Thoracic aorta (tissue), 2 donors: Measurements from ENCODE around the gene CLEC7A. TPM values are rescaled to one million over a fixed set of nuclear protein-coding genes. Genes with fewer than 3 reads are reported as not detected.
A peak's percentile ranks its signal among the peaks of the same experiment; 100 is the strongest.

Experiments
- ATAC-seq: fragments of 150-250 bp; one replicate; pipeline ENCODE4 v1.8.0; 2017; ENCODE audit warnings: low read depth; ENCODE audit not compliant: insufficient number of reproducible peaks, low FRiP score
- DNase-seq: peaks from one replicate; pipeline ENCODE4 v3.0.0-alpha.2; 2020; ENCODE audit warnings: low spot score
- H3K27ac ChIP-seq, 2 donors: fragments of 200-600 bp; sonication (generic); 1 replicate in 1 of 2; 2 replicates in 1 of 2; pipeline ENCODE4 v1.5.1; 2016; ENCODE audit warnings: mild to moderate bottlenecking in 2 of 2, moderate library complexity in 2 of 2
- H3K27me3 ChIP-seq: fragments of 200-600 bp; sonication (generic); replicated peaks from 2 replicates; pipeline ENCODE4 v1.6.0; 2016; ENCODE audit warnings: mild to moderate bottlenecking; ENCODE audit not compliant: insufficient read depth
- H3K36me3 ChIP-seq: fragments of 200-600 bp; sonication (generic); one replicate; pipeline ENCODE4 v1.5.1; 2016
- H3K4me1 ChIP-seq, 2 donors: fragments of 200-600 bp; sonication (generic); 1 replicate in 1 of 2; 2 replicates in 1 of 2; pipeline versions ENCODE4 v1.5.1 to v1.6.0; 2016; ENCODE audit warnings: low read depth in 2 of 2, mild to moderate bottlenecking in 1 of 2; ENCODE audit not compliant: control insufficient read depth in 1 of 2
- H3K4me3 ChIP-seq: fragments of 200-600 bp; sonication (generic); 2 replicates; pipeline ENCODE4 v1.5.1; 2016; ENCODE audit warnings: mild to moderate bottlenecking
- H3K9me3 ChIP-seq: fragments of 200-600 bp; sonication (generic); 2 replicates; pipeline ENCODE4 v1.5.1; 2016
- CTCF ChIP-seq: fragments of 200-600 bp; sonication (generic); IDR thresholded peaks from one replicate; pipeline ENCODE4 v1.5.1; 2019; ENCODE audit warnings: antibody characterized with exemption
- total RNA-seq, 2 donors: library from RNA; depleted of rRNA; stranded (reverse); fragments of >200 nt; gene quantifications; one replicate each; pipeline versions ENCODE4 v1.1.0 to v1.2.3, GENCODE V29; 2016

The CLEC7A gene
- total RNA-seq, 2 donors from 2014 or later, result 22.6 to 24.3 TPM

GRCh38 chr12:10154145-10154496 is 24.1 kb upstream of the CLEC7A start:
- Histone ChIP-seq H3K4me3 (peak overlapping the region; percentile 94), H3K36me3 (no peaks in the 10 kb centered on the region), H3K27ac (peak overlapping the region in 1 of 2 donors; percentile 56), H3K27me3 (no peaks in the 10 kb centered on the region), H3K9me3 (no peaks in the 10 kb centered on the region), H3K4me1 (peaks cover 6 to 7% of the 10 kb centered on the region in 2 donors)
- ATAC-seq (no peak), DNase-seq (no peak)
- TF ChIP-seq CTCF, result no peak

- ATAC-seq (peak; percentile 34), DNase-seq (peak; percentile 11)
- Histone ChIP-seq H3K9me3 (no peaks in the 10 kb centered on the region), H3K27me3 (no peaks in the 10 kb centered on the region), H3K4me3 (peak overlapping the region; percentile 94), H3K27ac (peak overlapping the region; percentile 56 to 58), H3K4me1 (peaks cover 6 to 7% of the 10 kb centered on the region in 2 donors), H3K36me3 (no peaks in the 10 kb centered on the region)
- peak; percentile 80 for TF ChIP-seq CTCF
Measured at GRCh38 chr12:10153271-10154144, 23.5 kb upstream of the CLEC7A start.

GRCh38 chr12:10151621-10152020 is 21.6 kb upstream of the CLEC7A start:
- peaks cover 6 to 7% of the 10 kb centered on the region in 2 donors for H3K4me1 ChIP-seq
- no peak for TF ChIP-seq CTCF
- DNase-seq (no peak), ATAC-seq (no peak)
- H3K27me3 ChIP-seq, result no peaks in the 10 kb centered on the region
- H3K27ac ChIP-seq, result no peak overlapping the region
- no peak overlapping the region for H3K4me3 ChIP-seq
- no peaks in the 10 kb centered on the region for H3K36me3 ChIP-seq
- no peaks in the 10 kb centered on the region for H3K9me3 ChIP-seq

DNA sequence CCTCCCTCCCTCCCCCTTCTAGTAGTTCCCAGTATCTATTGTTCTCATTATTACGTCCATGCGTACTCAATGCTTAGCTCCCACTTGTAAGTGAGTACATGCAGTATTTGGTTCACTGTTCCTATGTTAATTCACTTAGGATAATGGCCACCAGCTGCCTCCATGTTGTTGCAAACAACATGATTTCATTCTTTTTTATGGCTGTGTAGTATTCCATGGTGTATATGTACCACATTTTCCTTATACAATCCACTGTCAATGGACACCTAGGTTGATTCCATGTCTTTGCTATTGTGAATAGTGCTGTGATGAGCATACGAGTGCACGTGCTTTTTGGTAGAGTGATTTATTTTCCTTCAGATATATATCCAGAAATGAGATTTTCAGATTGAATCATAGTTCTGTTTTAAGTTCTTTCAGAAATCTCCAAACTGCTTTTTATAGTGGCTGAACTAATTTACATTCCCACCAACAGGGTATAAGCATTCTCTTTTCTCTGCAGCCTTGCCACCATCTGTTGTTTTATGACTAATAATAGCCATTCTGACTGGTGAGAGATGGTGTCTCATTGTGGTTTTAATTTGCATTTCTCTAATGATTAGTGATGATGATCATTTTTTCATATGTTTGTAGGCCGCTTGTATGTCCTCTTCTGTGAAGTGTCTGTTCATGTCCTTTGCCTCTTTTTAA is 17.9 kb upstream of the CLEC7A start:
- H3K36me3 ChIP-seq, result no peaks in the 10 kb centered on the region
- no peaks in the 10 kb centered on the region for H3K9me3 ChIP-seq
- no peaks in the 10 kb centered on the region for H3K27me3 ChIP-seq
- DNase-seq (no peak), ATAC-seq (no peak)
- H3K4me1 ChIP-seq, result peaks cover 0 to 1% of the 10 kb centered on the region in 2 donors
- TF ChIP-seq CTCF, result no peak
- H3K27ac ChIP-seq, result no peak overlapping the region
- H3K4me3 ChIP-seq, result no peak overlapping the region

DNA sequence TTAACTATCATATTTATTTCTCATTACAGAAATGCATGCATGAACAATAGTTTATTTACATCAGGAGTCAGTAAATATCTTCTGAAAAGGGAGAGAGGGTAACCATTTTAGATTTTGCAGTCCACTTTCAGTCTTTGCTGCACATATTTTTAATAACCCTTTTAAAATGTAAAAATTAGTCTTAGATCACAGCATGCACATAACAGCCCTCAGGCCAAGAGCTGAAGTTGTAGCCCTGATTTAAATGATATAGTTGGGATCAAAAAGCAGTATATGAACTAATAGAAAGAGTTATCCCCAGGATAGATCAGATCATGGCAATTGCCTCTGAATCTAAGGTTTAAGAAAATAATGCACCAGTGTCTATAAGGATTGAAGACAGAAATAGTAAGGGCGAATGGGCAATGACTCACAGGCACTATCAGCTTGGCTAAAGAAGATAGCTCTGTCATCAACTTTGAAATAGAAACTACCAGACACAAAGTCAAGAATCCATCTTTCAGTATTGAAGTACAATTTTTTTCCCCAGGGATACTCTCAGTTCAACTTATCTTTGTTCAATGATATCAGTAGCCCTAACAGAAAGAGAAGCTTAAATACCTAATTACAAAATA is 13.1 kb upstream of the CLEC7A start:
- no peaks in the 10 kb centered on the region for H3K4me1 ChIP-seq
- ATAC-seq, result no peak
- no peaks in the 10 kb centered on the region for H3K36me3 ChIP-seq
- no peaks in the 10 kb centered on the region for H3K9me3 ChIP-seq
- H3K4me3 ChIP-seq, result no peak overlapping the region
- no peak overlapping the region for H3K27ac ChIP-seq
- no peak for TF ChIP-seq CTCF
- no peak for DNase-seq
- H3K27me3 ChIP-seq, result no peaks in the 10 kb centered on the region
